CD4-positive, alpha-beta T cell treated with Interleukin-21 for 1 hour (primary cell): Measurements from ENCODE around the gene APBB1IP.
"Not testable (repeated sequence)": the region's sequence is repeated elsewhere in the genome, so short reads cannot be mapped to it uniquely, and the experiment has no call there.

Experiments used
- DNase-seq: peaks from one replicate; pipeline ENCODE4 v3.0.0-alpha.2; 2020

Gene APBB1IP

DNA sequence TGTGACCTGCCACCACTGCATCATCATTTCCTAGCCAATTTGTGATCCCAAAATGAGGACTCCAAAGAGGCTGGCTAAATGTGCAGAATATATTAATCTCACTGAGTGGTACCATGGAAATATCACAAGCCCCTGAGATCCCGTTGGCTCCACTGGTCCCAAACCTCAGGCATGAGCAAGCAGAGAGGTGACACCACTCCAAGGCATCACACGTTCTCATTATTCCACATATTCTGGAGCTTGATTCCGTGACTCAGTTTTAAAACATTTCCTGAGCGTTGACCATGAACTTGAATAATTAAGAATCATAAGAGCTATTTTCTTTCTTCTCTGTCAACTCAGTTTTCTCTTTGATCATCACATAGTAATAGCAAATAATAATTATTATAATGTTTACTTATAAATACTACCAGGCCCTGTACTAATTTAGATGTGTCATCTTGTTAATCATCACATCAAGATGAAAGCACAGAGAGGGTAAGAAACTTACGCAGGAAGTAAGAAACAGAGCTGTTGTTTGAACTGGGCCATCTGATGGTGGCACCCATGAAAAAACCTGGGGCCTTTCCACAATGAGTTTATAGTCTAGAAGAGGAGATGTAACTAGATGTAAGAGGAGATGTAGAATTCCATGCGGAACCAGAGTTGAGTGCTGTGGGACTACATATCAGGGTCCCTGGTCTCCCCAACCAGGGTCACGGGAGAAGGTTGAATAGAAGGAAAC, 3.5 kb downstream of the APBB1IP start:
- peak; percentile 61 for DNase-seq

DNA sequence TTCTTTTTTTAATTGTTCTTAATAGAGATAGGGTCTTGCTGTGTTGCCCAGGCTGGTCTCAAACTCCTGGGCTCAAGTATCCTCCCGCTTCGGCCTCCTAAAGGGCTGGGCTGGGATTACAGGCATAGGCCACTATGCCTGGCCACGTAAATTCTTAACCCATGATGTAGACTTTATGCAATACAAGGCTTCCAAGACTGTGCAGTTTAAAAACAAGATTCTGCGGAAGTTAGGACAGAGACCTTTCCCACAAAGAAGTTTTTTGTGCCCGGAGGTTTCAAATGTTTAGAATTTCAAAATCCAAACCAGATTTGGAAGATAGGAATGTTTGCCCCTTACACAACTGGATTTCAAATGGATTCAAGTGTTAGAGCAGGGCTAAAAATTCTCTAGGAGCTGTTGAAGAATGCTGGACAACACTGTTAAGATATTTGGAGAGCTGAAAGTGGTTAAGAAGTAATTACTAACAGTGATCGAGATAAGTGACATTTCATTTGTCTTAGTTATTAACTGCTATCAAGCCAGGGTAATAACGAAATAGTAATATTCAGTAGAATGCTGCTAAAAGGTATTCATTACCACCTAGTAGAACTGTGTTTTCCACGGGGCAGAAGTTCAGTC, 7.4 kb downstream of the APBB1IP start:
- DNase-seq = no peak

DNA sequence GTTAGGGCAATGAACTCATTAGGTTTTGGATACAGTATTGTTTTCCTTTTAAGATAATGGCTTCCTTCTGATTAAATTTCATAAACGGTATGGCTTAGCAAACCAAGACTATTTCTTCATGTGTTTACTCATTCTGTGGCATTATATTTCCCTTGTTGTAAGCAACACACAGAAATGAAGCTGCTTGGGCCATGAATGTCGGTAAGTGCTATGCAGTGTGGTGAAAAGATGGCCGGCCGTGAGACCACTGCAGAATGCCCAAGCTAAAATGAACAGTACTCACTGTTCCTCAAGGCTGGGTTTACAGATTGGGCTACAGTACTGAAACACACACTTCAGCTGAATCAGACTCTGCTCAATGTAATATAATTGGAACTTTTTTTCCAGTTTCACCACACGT, 8.1 kb downstream of the APBB1IP start:
- peak; percentile 28 for DNase-seq

DNA sequence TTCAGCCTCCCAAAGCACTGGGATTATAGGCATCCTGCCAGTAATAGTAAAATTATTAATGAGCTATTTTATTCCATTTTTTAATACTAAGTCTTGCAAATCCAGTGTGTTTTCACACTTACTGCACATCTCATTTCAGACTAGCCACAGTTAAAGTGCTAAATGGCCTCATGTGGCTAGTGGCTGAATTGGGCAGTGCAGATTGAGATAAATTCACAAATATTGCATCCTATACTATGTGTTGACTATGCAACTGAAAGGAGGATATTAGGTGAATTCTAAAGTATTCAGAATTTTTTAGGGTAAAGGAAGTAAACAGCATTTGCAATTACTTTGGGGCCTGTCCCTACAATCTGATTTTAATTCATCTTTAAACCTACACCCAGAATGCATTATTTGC, 10.2 kb downstream of the APBB1IP start:
- peak; percentile 39 for DNase-seq

DNA sequence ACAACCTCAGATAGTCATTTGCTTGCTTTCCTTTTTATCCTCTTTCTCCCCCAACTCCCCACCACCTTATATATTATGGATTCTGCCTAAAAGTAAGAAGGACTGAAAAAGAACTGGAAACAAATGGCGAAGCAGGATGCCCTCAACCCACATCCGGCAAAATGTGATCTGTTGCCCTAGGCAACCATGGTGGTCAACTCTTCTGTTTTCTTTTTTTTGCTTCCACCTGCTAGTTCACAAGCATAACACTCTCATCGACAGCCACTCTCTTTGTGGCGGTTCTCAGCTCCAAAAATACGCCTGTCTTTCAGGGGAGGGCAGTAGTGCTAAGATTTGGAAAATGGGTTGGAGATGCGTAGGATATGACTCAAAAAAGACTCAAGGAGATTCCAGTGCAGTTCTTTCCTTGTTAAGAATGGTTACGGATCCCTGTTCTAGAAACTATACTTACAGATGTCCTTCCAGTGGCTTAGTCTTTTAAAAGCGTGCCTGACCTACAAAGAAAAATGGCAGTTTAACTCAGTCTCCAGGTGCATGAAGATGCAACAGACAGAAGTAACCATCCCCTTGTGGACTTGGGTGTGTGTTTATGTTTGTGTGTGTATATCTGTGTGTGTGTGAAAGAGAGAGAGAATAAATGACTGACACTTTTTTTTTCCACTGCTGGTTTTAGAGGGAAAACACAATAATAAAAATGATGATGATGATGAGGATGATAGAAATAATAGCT, 10.7 kb downstream of the APBB1IP start:
- DNase-seq = peak; percentile 89

DNA sequence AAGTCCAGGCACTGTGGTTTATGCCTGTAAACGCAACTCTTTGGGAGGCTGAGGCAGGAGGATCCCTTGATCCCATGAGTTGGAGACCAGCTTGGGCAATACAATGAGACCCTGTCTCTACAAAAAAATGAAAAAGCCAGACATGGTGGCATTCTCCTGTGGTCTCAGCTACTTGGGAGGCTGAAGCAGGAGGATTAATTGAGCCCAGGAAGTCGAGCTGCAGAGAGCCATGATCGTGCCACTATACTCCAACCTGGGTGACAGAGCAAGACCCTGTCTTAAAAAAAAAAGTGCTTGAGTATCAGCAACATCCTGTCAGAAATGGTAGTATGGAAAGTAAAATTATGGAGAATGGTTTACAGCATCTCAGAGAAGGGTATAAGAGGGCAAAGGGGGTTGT, 11.6 kb downstream of the APBB1IP start:
- DNase-seq = no peak

DNA sequence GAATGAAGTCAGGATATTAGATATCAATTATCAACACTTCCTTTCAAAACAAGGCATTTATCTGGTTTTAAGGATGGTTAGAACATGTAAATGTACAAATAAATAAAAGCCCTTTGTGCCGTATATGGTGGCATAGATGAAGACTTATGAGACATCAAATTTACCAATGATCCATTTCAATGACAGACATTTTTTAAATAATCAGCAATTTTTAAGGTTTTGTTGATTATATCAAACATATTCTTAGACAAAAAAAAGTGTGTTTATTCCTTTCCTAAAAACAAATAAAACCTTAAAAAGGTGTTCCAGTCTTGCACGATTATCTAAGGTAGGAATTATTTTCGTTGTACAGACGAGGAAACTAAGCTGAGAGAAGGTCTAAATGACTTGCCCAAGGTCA, 13.8 kb downstream of the APBB1IP start:
- no peak for DNase-seq

DNA sequence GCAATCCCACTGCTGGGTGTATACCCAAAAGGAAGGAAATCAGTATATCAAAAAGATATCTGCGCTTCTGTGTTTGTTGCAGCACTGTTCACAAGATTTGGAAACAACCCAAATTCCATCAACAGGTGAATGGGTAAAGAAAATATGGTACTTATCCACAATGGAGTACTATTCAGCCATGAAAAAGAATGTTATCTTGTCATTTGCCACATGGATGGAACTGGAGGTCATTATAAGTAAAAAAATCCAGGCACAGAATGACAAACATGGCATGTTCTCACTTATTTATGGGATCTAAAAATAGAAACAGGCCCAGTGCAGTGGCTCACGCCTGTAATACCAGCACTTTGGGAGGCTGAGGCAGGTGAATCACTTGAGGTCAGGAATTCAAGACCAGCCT, 15.7 kb downstream of the APBB1IP start:
- DNase-seq = no peak

DNA sequence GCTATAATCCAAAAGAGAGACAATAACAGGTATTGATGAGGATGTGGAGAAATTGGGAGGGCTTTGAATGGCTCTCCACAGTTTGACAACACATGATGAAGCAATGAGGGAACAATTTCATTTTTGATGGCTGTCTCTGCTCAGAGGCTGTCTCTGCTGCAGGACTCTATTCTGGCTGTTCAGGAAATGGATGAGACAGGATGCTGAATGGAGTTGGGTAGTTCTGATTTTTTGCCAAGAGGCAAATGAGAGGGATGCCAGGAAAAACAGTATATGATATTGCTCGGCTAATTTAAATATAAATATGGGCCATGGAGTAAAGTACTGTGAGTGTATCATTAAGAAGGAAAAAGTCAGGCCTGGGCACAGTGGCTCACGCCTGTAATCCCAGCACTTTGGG, 16.8 kb downstream of the APBB1IP start:
- DNase-seq = no peak

DNA sequence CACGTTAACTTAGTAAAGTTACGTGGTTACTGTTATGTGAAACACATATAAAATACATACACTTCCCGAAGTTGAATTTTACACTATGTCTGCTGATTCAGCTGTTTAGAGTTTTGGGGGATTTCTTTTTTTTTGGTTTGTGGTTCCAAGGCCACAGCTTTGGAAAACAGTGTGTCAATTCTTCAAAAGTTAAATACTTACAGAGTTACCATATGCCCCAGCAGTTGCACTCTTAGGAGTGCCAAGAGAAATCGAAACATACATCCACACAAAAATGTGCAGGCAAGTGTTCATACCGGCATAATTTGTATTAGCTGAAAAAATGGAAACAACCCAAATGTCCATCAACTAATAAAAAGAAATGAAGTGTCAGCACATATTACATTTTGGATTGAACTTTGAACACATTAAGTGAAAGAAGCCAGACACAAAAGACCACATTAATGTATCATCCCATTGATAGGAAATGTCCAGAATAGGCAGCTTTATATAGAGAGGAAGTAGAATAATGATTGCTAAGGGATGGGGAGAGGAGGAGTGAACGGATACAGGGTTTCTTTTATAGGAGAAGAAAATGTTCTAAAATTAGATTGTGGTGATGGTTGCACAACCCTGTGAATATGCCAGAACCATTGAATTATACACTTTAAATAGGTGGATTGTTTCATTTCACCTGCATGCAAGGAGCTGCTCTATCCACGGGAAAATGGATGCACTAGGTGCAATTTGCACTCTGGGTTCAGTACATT, 17.6 kb downstream of the APBB1IP start:
- DNase-seq = no peak

DNA sequence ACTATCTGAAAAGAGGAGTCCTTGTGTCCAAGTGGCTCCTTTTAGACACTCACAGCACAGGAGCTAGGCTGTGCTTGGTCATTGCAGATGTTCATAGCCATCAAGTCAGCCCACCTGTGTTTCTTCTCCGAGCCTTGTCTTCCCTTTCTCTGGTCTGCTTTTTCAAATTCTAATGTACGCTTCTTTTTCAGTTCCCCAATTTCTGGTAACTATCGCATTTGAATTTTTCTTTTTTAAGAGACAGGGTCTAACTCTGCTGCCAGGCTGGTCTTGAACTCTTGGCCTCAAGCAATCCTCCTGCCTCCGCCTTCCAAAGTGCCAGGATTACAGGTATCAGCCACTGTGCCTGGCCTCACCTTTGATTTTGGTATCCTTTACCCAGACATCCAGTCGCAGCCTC, 18.9 kb downstream of the APBB1IP start:
- no peak for DNase-seq

DNA sequence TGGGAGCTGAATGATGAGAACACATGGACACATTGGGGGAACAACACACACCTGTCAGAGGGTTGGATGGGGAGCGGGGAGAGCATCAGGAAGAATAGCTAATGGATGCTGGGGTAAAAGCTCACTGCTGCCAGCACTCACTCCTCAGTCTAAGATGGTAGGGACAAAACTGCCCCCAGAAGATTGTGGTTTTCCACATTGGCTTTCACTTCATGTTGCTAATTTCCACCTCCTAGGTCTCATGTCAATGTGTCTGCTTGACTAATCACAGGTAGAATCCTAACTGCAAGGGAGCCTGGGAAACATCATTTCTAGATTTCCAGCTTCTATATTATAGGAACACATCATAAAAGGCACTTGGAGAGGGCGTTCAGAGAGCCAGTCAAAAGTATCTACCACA, 22.6 kb downstream of the APBB1IP start:
- no peak for DNase-seq

DNA sequence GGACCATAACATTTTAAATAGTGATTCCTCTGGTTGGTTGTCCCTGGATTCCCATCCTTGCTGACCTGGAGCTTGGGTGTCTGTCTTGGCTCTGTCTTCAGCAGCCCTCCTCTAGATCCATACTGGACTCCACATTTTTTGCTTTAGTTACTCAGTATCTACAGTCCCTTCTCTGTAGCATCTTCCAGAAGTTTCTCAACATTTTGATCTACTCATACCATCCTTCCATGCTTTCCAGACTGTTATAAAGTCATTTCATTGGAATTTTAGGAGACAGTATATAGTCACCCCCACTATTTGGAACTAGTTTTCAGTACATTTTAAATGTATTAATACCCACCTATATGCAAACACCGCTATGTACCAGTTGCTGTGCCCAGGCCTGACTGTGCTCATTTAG, 25.8 kb downstream of the APBB1IP start:
- no peak for DNase-seq

DNA sequence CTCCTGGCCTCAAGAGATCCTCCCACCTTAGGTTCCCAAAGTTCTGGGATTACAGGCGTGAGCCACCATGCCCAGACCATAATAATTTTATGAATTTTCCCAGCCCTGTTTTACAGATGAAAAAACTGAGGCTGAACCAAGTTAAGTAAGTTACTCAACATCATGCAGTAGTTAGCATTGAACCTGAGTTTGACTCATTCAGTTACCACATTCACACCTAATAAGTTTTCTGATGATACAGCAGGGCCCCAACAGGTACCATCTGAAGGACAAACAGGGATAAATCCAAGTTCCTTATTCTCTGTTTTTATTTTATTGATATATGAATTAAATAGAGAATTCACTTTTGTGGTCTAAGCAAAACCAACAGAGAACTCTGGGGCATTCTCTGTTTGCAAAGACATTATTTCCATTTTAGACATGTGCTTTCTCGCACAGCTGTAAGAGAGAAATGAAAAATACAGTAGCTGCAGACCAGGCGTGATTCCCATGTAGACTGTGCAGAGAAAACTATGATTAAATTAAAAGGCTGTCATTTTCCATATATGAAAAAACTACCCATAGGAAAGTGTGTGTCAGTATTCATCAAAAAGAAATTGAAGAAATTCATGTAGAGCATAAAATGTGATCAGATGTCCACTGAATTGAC, 26.6 kb downstream of the APBB1IP start:
- DNase-seq = no peak

DNA sequence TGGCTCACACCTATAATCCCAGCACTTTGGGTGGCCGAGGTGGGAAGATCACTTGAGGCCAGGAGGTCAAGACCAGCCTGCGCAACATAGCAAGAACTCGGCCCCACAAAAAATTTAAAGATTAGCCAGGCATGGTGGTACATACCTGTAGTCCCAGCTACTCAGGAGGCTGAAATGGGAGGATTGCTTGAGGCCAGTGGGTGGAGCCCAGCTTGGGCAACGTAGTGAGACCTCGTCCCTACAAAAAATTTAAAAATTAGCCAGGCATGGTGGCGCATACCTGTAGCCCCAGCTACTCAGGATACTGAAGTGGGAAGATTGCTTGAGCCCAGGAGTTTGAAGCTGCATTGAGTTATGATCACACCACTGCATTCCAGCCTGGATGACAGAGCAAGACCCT, 28.4 kb downstream of the APBB1IP start:
- DNase-seq = not testable (repeated sequence)

DNA sequence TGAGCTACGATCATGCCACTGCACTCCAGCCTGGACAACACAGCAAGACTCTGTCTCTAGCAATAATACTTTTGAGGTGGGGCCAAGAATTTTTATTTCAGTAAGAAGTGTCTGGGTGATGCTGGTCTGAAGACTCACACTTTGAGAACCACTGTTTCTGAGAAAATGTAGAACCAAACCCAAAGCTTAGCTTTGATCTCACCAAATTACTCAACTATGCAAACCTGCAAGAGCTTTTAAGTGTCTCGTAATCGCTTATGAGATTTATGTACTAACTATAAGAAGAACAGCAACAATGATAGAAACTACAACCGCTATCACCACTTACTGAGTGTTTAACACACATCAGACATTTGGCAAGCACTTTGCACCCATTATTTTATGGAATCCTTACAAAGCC, 29.5 kb downstream of the APBB1IP start:
- DNase-seq = peak; percentile 44

DNA sequence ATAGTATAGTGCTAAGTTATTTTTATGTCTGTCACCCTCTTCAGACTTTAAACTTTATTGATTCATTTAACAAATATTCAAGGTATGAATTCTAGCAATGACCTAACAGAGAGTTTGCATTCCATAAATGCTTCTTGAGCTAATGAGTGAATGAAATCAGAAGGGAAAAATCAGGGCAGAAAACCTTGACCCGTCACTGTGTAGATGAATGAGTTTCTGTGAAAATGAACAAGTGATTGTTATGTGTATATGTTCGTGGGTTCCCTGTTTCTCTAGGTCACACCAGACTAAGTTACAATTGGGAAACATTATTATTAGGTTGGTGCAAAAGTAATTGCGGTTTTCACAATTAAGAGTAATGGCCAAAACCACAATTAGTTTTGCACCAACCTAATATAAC, 30.1 kb downstream of the APBB1IP start:
- no peak for DNase-seq

DNA sequence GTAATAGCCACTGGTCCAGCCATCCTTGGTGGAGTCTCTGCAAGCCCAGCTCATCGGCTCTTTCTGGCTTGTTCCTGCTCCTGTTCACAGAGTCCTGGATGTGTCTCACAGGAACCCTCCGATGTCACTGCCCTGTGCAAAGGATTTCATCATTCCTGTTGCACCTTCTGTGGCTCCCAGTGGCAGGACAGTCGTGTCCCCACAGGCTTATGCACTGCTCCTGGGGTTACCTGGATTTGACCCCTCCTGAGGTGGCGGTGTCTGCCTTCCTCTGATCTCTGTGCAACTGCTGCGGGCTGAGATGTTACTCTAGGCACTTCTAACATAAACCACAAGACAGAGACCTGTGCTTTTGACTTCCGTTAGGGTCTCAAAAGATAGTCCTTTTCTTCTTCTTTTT, 30.6 kb downstream of the APBB1IP start:
- DNase-seq = peak; percentile 70

DNA sequence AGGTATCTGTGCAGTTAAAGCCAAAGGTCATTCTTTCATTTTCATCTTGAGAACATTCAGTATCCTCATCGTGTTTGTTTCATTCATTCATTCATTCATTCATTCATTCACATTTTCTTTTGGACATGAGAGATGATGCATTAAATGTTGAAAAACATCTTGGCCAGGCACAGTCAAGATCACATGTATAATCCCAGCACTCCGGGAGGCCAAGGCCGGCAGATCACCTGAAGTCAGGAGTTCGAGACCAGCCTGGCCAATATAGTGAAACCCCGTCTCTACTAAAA, 34.3 kb downstream of the APBB1IP start:
- no peak for DNase-seq

DNA sequence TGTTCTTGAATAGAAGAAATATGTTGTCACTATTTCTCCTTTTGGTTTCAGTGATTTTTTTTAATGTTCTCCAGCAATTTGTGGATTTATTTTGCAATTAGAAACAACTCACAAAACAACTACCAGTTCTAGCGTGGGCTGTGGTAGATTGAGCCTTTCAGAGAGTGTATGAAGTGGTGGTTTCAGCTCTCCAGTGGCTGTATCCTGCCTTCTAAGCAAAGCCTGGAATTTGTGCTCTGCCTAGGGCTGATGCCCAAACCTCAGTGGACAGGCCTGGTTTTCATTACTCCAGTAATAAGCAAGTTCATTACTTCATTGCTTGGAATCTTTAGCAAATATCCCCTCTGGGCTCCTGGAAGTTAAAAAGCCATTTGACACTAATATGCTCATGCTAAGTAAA, 35.9 kb downstream of the APBB1IP start:
- DNase-seq = no peak

DNA sequence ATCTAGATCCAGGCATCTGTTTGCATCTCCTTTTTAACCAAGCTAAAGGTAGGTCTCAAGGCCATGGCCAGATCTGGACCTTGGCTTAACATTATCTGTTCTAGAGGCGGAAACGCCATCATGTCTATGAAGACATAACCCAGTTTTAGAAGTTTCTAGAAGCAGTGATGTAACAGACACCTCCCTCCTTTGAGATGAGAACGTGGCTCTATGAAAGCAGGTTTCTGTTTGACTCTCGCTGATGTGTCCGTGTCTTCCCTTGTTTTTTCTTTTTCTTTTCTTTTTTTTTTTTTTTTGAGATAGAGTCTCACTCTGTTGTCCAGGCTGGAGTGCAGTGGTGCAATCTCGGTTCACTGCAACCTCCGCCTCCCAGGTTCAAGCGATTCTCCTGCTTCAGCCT, 36.7 kb downstream of the APBB1IP start:
- peak; percentile 63 for DNase-seq

DNA sequence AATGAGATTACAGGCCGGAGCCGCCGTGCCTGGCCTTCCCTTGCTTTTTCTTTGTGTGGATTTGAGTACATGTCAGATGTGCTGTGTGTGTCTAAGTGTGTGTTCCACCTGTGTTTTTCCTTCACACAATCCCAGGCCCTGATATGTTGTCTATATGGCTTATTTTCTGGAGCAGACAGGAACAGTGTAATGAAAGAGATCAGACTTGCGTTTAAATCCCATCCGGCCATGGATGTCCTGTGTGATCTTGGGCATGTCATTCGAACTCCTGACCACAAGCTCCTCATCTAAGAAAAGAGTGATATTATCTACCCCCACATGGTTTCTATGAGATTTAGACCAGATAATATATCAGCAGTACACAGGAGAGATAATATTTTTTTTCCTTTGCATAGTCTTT, 37.2 kb downstream of the APBB1IP start:
- peak; percentile 35 for DNase-seq

DNA sequence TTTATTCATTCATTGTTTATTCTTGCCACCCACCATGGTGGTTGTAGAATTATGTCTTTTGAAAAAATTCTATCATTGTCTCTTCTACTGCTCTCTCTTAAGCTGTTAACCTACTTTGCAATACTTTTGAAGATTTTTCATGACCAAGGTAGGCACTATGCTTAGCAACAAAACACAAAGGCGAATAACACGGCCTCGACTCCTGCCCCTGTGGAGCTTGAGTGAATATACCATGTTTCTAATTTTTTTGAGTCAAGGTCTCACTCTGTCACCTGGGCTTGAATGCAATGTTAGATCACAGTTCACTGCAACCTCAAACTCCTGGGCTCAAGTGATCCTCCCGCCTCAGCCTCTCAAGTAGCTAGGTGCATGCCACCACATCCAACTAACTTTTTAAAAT, 39.4 kb downstream of the APBB1IP start:
- DNase-seq = no peak
